Gastroesophageal sphincter (tissue), 3 donors: ENCODE results near the gene ST6GALNAC6.

Source experiments
- POLR2AphosphoS5 ChIP-seq: sonication (generic); formaldehyde crosslinking; IDR thresholded peaks from one replicate; pipeline ENCODE4 v1.6.1; 2017; ENCODE audit warnings: antibody characterized with exemption
- TF ChIP-seq, protein P1 (sequence below), 4 experiments: fragments of 200-600 bp in 2 of 4; fragments of 450-650 bp in 2 of 4; sonication (generic) in 1 of 4; IDR thresholded peaks; one replicate each; pipeline ENCODE4 v1.5.1; 2017 to 2019; ENCODE audit warnings: antibody characterized with exemption in 4 of 4, mild to moderate bottlenecking in 2 of 4, moderate library complexity in 2 of 4

DNA sequence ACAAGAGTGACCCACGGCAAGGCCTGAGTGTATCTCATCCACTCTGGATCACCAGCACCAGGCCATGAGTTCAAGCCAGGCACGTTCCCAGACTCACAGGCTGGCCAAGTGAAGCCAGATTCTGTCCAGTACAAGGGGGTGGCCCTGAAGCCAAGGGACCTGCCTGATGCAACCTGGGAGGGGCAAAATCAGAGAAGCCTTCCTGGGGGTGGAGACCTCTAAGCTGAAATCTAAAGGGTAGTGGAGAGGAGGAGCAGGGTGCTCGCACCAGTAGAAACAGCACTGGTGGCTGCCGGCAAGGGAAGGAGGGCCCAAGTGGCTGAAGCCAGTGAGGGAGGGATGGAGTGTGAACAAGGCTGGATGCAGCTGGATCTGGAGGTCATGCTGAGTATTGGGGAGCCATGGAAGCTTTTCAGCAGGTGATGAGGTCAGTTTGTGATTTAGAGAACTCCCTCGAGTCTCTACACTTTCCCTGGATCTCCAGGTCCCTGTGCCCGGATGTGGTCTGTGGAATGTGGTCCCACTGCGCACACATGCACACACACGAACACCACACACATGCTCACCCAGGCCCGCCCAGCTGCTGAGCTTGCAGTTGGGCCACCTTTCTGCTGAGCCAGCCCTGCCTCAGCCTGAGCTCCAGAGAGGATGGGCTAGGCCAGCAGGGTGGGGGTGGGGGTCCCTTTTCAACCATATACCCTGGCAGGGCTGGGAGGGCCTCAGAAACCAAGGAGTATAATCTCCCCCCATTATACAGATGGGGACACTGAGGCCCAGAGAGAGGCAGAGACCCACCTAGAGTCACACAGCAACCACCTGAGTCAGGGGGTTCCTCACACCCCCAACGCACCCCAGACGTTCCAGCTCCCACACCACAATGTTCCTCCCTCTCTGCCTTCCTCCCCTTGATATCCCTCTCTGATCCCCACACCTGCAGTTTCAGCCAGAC is 29.5 kb upstream of the ST6GALNAC6 start:
- no peak for TF ChIP-seq POLR2AphosphoS5
- TF ChIP-seq, protein P1, sequence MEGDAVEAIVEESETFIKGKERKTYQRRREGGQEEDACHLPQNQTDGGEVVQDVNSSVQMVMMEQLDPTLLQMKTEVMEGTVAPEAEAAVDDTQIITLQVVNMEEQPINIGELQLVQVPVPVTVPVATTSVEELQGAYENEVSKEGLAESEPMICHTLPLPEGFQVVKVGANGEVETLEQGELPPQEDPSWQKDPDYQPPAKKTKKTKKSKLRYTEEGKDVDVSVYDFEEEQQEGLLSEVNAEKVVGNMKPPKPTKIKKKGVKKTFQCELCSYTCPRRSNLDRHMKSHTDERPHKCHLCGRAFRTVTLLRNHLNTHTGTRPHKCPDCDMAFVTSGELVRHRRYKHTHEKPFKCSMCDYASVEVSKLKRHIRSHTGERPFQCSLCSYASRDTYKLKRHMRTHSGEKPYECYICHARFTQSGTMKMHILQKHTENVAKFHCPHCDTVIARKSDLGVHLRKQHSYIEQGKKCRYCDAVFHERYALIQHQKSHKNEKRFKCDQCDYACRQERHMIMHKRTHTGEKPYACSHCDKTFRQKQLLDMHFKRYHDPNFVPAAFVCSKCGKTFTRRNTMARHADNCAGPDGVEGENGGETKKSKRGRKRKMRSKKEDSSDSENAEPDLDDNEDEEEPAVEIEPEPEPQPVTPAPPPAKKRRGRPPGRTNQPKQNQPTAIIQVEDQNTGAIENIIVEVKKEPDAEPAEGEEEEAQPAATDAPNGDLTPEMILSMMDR (IDR thresholded peaks at IDR 0.05), result no peak
